ENCODE measurements around the gene MRGPRF.

Gene MRGPRF

DNA sequence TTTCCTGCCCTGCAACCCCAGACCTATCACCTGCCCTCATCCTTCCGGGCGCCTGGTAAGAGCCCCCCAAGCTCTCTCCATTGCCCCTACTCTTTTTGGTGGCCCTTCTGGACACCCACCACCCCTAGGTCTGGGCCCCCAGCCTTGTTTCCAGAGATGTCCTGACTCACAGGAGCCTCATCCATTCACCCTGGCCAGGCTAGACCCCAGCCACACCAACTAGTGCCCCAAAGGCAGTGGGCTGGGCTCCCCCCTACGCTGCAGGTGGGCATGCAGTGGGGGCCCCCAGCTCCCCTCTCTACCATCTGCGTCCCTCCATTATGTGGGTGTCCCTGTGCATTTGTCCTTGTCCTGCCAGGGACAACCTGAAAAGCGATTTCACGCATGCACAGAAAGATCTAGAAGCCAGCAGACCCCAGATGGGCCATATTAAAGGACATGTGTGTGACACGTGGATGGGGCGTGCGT is 1.4 kb downstream of the MRGPRF start:
- DNase-seq = no peak

DNA sequence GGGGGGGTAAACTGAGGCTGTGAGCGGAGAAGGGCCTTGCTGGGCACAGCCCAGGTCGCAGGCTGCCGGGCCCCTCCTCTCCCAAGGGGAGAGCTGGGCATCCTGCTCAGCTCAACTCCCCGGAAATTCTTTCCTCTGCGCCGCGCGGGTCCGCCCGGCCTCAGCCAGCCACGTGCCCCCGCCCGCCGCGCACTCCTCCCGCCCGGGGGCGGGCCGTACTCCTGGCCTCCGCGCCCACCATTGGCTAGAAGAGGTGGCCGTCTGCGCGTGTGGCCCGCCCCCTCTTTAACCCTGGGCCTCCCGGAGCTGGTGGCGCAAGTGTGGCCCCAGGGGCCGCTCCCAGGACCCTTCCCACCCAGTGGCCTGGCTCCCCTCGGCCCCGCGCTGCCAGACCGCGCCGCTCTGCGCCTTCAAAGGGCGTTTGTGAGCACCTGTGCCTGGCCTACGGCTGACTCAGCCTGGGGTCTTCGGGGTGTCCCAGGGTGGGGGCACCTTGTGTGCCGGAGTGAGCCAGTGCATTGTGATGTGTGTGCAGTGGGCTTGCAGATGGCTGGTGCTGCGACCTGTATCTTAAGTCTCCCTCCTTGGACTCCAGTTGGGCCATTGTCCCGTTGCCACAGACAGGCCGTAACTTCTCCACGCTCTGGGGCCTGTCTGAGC is 2.0 kb downstream of the MRGPRF start:
- no peak overlapping the region for H3K4me2 ChIP-seq (ENCODE audit: insufficient read depth, low read length)
- H3K27ac ChIP-seq (ENCODE audit: low read length) = no peak overlapping the region
- H2AFZ ChIP-seq (ENCODE audit: low read depth, low read length) = no peak overlapping the region
- TF ChIP-seq, protein P1, sequence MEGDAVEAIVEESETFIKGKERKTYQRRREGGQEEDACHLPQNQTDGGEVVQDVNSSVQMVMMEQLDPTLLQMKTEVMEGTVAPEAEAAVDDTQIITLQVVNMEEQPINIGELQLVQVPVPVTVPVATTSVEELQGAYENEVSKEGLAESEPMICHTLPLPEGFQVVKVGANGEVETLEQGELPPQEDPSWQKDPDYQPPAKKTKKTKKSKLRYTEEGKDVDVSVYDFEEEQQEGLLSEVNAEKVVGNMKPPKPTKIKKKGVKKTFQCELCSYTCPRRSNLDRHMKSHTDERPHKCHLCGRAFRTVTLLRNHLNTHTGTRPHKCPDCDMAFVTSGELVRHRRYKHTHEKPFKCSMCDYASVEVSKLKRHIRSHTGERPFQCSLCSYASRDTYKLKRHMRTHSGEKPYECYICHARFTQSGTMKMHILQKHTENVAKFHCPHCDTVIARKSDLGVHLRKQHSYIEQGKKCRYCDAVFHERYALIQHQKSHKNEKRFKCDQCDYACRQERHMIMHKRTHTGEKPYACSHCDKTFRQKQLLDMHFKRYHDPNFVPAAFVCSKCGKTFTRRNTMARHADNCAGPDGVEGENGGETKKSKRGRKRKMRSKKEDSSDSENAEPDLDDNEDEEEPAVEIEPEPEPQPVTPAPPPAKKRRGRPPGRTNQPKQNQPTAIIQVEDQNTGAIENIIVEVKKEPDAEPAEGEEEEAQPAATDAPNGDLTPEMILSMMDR (IDR thresholded peaks at IDR 0.05; ENCODE audit: borderline replicate concordance, extremely low read depth, low read length, poor library complexity, severe bottlenecking) = no peak
- TF ChIP-seq EZH2 (IDR thresholded peaks at IDR 0.05; ENCODE audit: borderline replicate concordance, low read depth, low read length, severe bottlenecking) = no peak
- no peak overlapping the region for H3K4me3 ChIP-seq (ENCODE audit: low read depth in 1 of 2, low read length in 2 of 2)
- H3K27me3 ChIP-seq (ENCODE audit: insufficient read depth, low read length, poor library complexity) = peaks cover 28% of the 10 kb centered on the region
- H3K4me1 ChIP-seq (ENCODE audit: insufficient read depth, low read length) = no peaks in the 10 kb centered on the region
- H3K36me3 ChIP-seq (ENCODE audit: insufficient read depth, low read length) = no peaks in the 10 kb centered on the region
- no peaks in the 10 kb centered on the region for H3K79me2 ChIP-seq (ENCODE audit: insufficient read depth, low read length)
- no peaks in the 10 kb centered on the region for H3K9me3 ChIP-seq (ENCODE audit: insufficient read depth, low read length, severe bottlenecking)
- ATAC-seq (ENCODE audit: insufficient read depth, low read depth) = peak; percentile 75; the same call in 2 of the 3 replicates
- peak; percentile 23 for DNase-seq
- H3K9ac ChIP-seq (ENCODE audit: low read depth, low read length) = no peak overlapping the region
- H4K20me1 ChIP-seq (ENCODE audit: insufficient read depth, low read length) = peaks cover 9% of the 10 kb centered on the region

More for the DNA sequence above, 1.4 kb downstream of the MRGPRF start:
- no peak for TF ChIP-seq EZH2 (IDR thresholded peaks at IDR 0.05; ENCODE audit: borderline replicate concordance, low read depth, low read length, severe bottlenecking)
- TF ChIP-seq, protein P1 (IDR thresholded peaks at IDR 0.05; ENCODE audit: borderline replicate concordance, extremely low read depth, low read length, poor library complexity, severe bottlenecking) = no peak
- Histone ChIP-seq H3K9ac (ENCODE audit: low read depth, low read length) (no peak overlapping the region), H3K36me3 (ENCODE audit: insufficient read depth, low read length) (no peaks in the 10 kb centered on the region), H3K4me3 (ENCODE audit: low read depth in 1 of 2, low read length in 2 of 2) (no peak overlapping the region), H3K9me3 (ENCODE audit: insufficient read depth, low read length, severe bottlenecking) (no peaks in the 10 kb centered on the region), H3K27me3 (ENCODE audit: insufficient read depth, low read length, poor library complexity) (peaks cover 28% of the 10 kb centered on the region), H3K4me2 (ENCODE audit: insufficient read depth, low read length) (no peak overlapping the region), H3K79me2 (ENCODE audit: insufficient read depth, low read length) (no peaks in the 10 kb centered on the region), H3K4me1 (ENCODE audit: insufficient read depth, low read length) (no peaks in the 10 kb centered on the region), H2AFZ (ENCODE audit: low read depth, low read length) (no peak overlapping the region), H3K27ac (ENCODE audit: low read length) (no peak overlapping the region), H4K20me1 (ENCODE audit: insufficient read depth, low read length) (peaks cover 9% of the 10 kb centered on the region)
- ATAC-seq (ENCODE audit: insufficient read depth, low read depth) = no peak; the same call in 2 of the 3 replicates

- Histone ChIP-seq H4K20me1 (ENCODE audit: insufficient read depth, low read length) (peaks cover 9% of the 10 kb centered on the region), H2AFZ (ENCODE audit: low read depth, low read length) (no peak overlapping the region), H3K4me1 (ENCODE audit: insufficient read depth, low read length) (no peaks in the 10 kb centered on the region), H3K27me3 (ENCODE audit: insufficient read depth, low read length, poor library complexity) (peaks cover 28% of the 10 kb centered on the region), H3K4me2 (ENCODE audit: insufficient read depth, low read length) (no peak overlapping the region), H3K79me2 (ENCODE audit: insufficient read depth, low read length) (no peaks in the 10 kb centered on the region), H3K9me3 (ENCODE audit: insufficient read depth, low read length, severe bottlenecking) (no peaks in the 10 kb centered on the region), H3K9ac (ENCODE audit: low read depth, low read length) (no peak overlapping the region), H3K27ac (ENCODE audit: low read length) (no peak overlapping the region), H3K4me3 (ENCODE audit: low read depth in 1 of 2, low read length in 2 of 2) (no peak overlapping the region), H3K36me3 (ENCODE audit: insufficient read depth, low read length) (no peaks in the 10 kb centered on the region)
- DNase-seq (no peak), ATAC-seq (ENCODE audit: insufficient read depth, low read depth) (no peak)
- TF ChIP-seq, protein P1 (IDR thresholded peaks at IDR 0.05; ENCODE audit: borderline replicate concordance, extremely low read depth, low read length, poor library complexity, severe bottlenecking) = no peak
- TF ChIP-seq EZH2 (IDR thresholded peaks at IDR 0.05; ENCODE audit: borderline replicate concordance, low read depth, low read length, severe bottlenecking) = no peak
Measured at GRCh38 chr11:69010361-69010891, 2.6 kb downstream of the MRGPRF start.
